Gastrocnemius medialis (tissue), 4 donors: ENCODE results near the gene EPSTI1.

Experiments used
- CTCF ChIP-seq, 5 experiments: fragments of 450-650 bp in 3 of 5; fragments of 200-600 bp in 2 of 5; sonication (generic) in 2 of 5; IDR thresholded peaks in 4 of 5; conservative IDR thresholded peaks in 1 of 5; 1 replicate in 4 of 5; 2 replicates in 1 of 5; pipeline ENCODE4 v1.5.1; 2016 to 2019; ENCODE audit warnings: antibody characterized with exemption in 5 of 5, mild to moderate bottlenecking in 3 of 5, moderate library complexity in 3 of 5
- POLR2A ChIP-seq, 2 donors: fragments of 450-650 bp; IDR thresholded peaks; one replicate each; pipeline ENCODE4 v1.6.1; 2017; ENCODE audit warnings: antibody characterized with exemption in 2 of 2, mild to moderate bottlenecking in 2 of 2, moderate library complexity in 2 of 2

- TF ChIP-seq CTCF (IDR thresholded peaks at IDR 0.05 in 4 of 5, conservative IDR thresholded peaks at IDR 0.05 in 1 of 5) (no peak), POLR2A (IDR thresholded peaks at IDR 0.05) (no peak)
Measured at GRCh38 chr13:42892760-42893159, 99.3 kb downstream of the EPSTI1 start.
